HepG2 (cell line): ENCODE results near the gene EBF4. TPM values are rescaled to one million over a fixed set of nuclear protein-coding genes. Genes with fewer than 3 reads are reported as not detected.

Experiments used
- ATAC-seq: fragments of 200-7000 bp; cut with Tn5 transposase; 3 replicates; pipeline ENCODE4 v1.9.1; 2020; ENCODE audit warnings: mild to moderate bottlenecking, moderate library complexity
- BruUV-seq: library from RNA; stranded (reverse); fragments of 400-500 nt; replicated peaks from 2 replicates; lab custom pipeline; 2021; lab: Mats Ljungman, UMichigan
- CTCF ChIA-PET: fragments of 300-600 bp; formaldehyde crosslinking; extraction: SDS; loops from one replicate; lab custom pipeline; 2021; ENCODE audit warnings: low total read pairs, inconsistent platforms, low intra/inter-chr PET ratio; lab: Yijun Ruan, JAX
- POLR2A ChIA-PET: fragments of 350-600 bp; sonication (Branson Sonifier 250); formaldehyde crosslinking; loops from one replicate; lab custom pipeline; 2020; ENCODE audit warnings: antibody characterized with exemption, inconsistent platforms; lab: Yijun Ruan, JAX
- DNase-seq: peaks from one replicate; pipeline ENCODE4 v3.0.0-alpha.2; 2015; ENCODE audit warnings: low spot score
- FAIRE-seq: peaks from 3 replicates; lab custom pipeline; 2011; peaks lifted over from hg19 to GRCh38; lab: Jason Lieb, UNC
- H2AFZ ChIP-seq: one replicate; pipeline ENCODE4 v1.6.1; 2011; ENCODE audit warnings: low read length, inconsistent platforms
- H3K27ac ChIP-seq: fragments of 300-600 bp; 3 replicates; pipeline ENCODE4 v1.8.0; 2011; ENCODE audit warnings: mixed run types, mild to moderate bottlenecking, mixed read lengths, low read length, inconsistent platforms; ENCODE audit not compliant: insufficient read depth; ENCODE audit errors: extremely low read length
- H3K27me3 ChIP-seq, 2 experiments: fragments of 200-600 bp in 1 of 2; 2 replicates in 1 of 2; 3 replicates in 1 of 2; pipeline versions ENCODE4 v1.6.0 to v1.8.0; 2011; ENCODE audit warnings: low read length in 2 of 2, mild to moderate bottlenecking in 2 of 2, moderate library complexity in 2 of 2, inconsistent platforms in 1 of 2; ENCODE audit not compliant: insufficient read depth in 2 of 2, control insufficient read depth in 1 of 2
- H3K36me3 ChIP-seq, 2 experiments: fragments of 200-600 bp in 1 of 2; replicated peaks in 1 of 2; 2 replicates in 1 of 2; 3 replicates in 1 of 2; pipeline versions ENCODE4 v1.5.1 to v1.8.0; 2011; ENCODE audit warnings: low read length in 2 of 2, inconsistent platforms in 1 of 2; ENCODE audit not compliant: insufficient read depth in 2 of 2, control insufficient read depth in 1 of 2
- H3K4me1 ChIP-seq: 2 replicates; pipeline ENCODE4 v1.5.1; 2012; ENCODE audit warnings: low read length, inconsistent platforms; ENCODE audit not compliant: insufficient read depth
- H3K4me2 ChIP-seq: 2 replicates; pipeline ENCODE4 v1.6.0; 2011; ENCODE audit warnings: low read depth, low read length, inconsistent platforms
- H3K4me3 ChIP-seq, 3 experiments: fragments of 200-600 bp in 1 of 3; sonication (generic), shearing (Covaris generic) in 1 of 3; replicated peaks in 1 of 3; 2 replicates each; pipeline ENCODE4 v1.5.1; 2011 to 2016; ENCODE audit warnings: low read length in 3 of 3, inconsistent platforms in 2 of 3, low read depth in 2 of 3, mild to moderate bottlenecking in 2 of 3, control low read depth in 1 of 3, mixed read lengths in 1 of 3; ENCODE audit not compliant: insufficient read depth in 1 of 3
- H3K79me2 ChIP-seq: one replicate; pipeline ENCODE4 v1.6.1; 2011; ENCODE audit warnings: low read length, inconsistent platforms; ENCODE audit not compliant: insufficient read depth
- H3K9ac ChIP-seq: 2 replicates; pipeline ENCODE4 v1.6.0; 2011; ENCODE audit warnings: mild to moderate bottlenecking, low read depth, low read length, inconsistent platforms; ENCODE audit not compliant: insufficient read depth
- H3K9me3 ChIP-seq: 2 replicates; pipeline ENCODE4 v1.5.1; 2012; ENCODE audit warnings: mild to moderate bottlenecking, low read length
- H4K20me1 ChIP-seq: 2 replicates; pipeline ENCODE4 v1.6.0; 2011; ENCODE audit warnings: inconsistent platforms, mild to moderate bottlenecking, low read length, moderate library complexity; ENCODE audit not compliant: insufficient read depth
- FOXO1 ChIP-seq: sonication (generic); formaldehyde crosslinking; IDR thresholded peaks from 2 replicates; pipeline ENCODE4 v1.4.0; 2020; ENCODE audit warnings: missing genetic modification reagents
- IRX3 ChIP-seq: sonication (generic); formaldehyde crosslinking; IDR thresholded peaks from 2 replicates; pipeline ENCODE4 v1.8.1; 2023; ENCODE audit warnings: mild to moderate bottlenecking, low read depth, missing genetic modification reagents, borderline replicate concordance
- NONO ChIP-seq, 2 experiments: fragments of 450-650 bp in 1 of 2; sonication (generic) in 1 of 2; formaldehyde crosslinking in 1 of 2; IDR thresholded peaks in 1 of 2; conservative IDR thresholded peaks in 1 of 2; 2 replicates each; pipeline versions ENCODE4 v1.6.1 to v1.8.0; 2017 to 2022; ENCODE audit warnings: mild to moderate bottlenecking in 1 of 2, missing genetic modification reagents in 1 of 2, moderate library complexity in 1 of 2
- PAF1 ChIP-seq: IDR thresholded peaks from 2 replicates; pipeline ENCODE4 v1.6.1; 2016; ENCODE audit warnings: missing genetic modification reagents, missing compliant biosample characterization
- POLR2A ChIP-seq, 2 experiments: IDR thresholded peaks; 2 replicates each; pipeline ENCODE4 v1.6.1; 2011; ENCODE audit warnings: low read depth in 2 of 2, low read length in 2 of 2, mild to moderate bottlenecking in 1 of 2, moderate library complexity in 1 of 2; ENCODE audit not compliant: insufficient read depth in 1 of 2
- POLR2AphosphoS5 ChIP-seq: IDR thresholded peaks from 2 replicates; pipeline ENCODE4 v1.6.1; 2012; ENCODE audit warnings: low read depth, low read length
- RFXANK ChIP-seq: IDR thresholded peaks from 2 replicates; pipeline ENCODE4 v1.6.1; 2016
- SIX4 ChIP-seq: sonication (generic); formaldehyde crosslinking; IDR thresholded peaks from 2 replicates; pipeline ENCODE4 v1.4.0; 2020; ENCODE audit warnings: missing genetic modification reagents
- SMAD1 ChIP-seq: sonication (generic); formaldehyde crosslinking; IDR thresholded peaks from 2 replicates; pipeline ENCODE4 v1.4.0; 2020; ENCODE audit warnings: missing genetic modification reagents, low read depth, mild to moderate bottlenecking, borderline replicate concordance
- ZNF101 ChIP-seq: sonication (generic); formaldehyde crosslinking; IDR thresholded peaks from 2 replicates; pipeline ENCODE4 v1.4.0; 2020; ENCODE audit warnings: mild to moderate bottlenecking, low read depth, missing genetic modification reagents, borderline replicate concordance
- ZNF230 ChIP-seq: sonication (generic); formaldehyde crosslinking; IDR thresholded peaks from 2 replicates; pipeline ENCODE4 v1.4.0; 2020; ENCODE audit warnings: mild to moderate bottlenecking, missing genetic modification reagents
- ZNF333 ChIP-seq: sonication (generic); formaldehyde crosslinking; IDR thresholded peaks from 2 replicates; pipeline ENCODE4 v1.4.0; 2020; ENCODE audit warnings: mild to moderate bottlenecking, missing genetic modification reagents, borderline replicate concordance
- ZNF619 ChIP-seq: sonication (generic); formaldehyde crosslinking; IDR thresholded peaks from 2 replicates; pipeline ENCODE4 v1.4.0; 2020; ENCODE audit warnings: mild to moderate bottlenecking, missing genetic modification reagents
- ZNF629 ChIP-seq: sonication (generic); formaldehyde crosslinking; conservative IDR thresholded peaks from 2 replicates; pipeline ENCODE4 v1.5.0; 2020; ENCODE audit warnings: missing genetic modification reagents
- ZNF687 ChIP-seq: sonication (generic); formaldehyde crosslinking; IDR thresholded peaks from 2 replicates; pipeline ENCODE4 v1.5.1; 2020; ENCODE audit warnings: mild to moderate bottlenecking, missing genetic modification reagents, moderate library complexity
- ZSCAN21 ChIP-seq: sonication (generic); formaldehyde crosslinking; IDR thresholded peaks from 2 replicates; pipeline ENCODE4 v1.8.0; 2022; ENCODE audit warnings: mild to moderate bottlenecking, missing genetic modification reagents, moderate library complexity, borderline replicate concordance
- ZSCAN25 ChIP-seq: sonication (generic); formaldehyde crosslinking; IDR thresholded peaks from 2 replicates; pipeline ENCODE4 v1.8.0; 2022; ENCODE audit warnings: mild to moderate bottlenecking, missing genetic modification reagents
- WGBS: methylation state at CpG from one replicate; pipeline ENCODE4 v1.1.6; 2017; ENCODE audit warnings: low lambda C conversion rate; 5-methylcytosine and 5-hydroxymethylcytosine counted together
- in situ Hi-C: cut with HindIII; loops from 2 replicates; pipeline ENCODE4 v1.10.0; 2017; ENCODE audit warnings: low pct_unique_long_range_greater_than_20kb; ENCODE audit not compliant: extremely low pct_ligation_motif_present
- intact Hi-C: fragments of 100-400 bp; cut with micrococcal nuclease; formaldehyde crosslinking; loops from one replicate; pipeline ENCODE4 v1.10.0; 2022; ENCODE audit not compliant: unreplicated experiment
- polyA plus RNA-seq, 8 experiments: library from polyadenylated mRNA; depleted of rRNA in 3 of 8; stranded (reverse) in 7 of 8; unstranded in 1 of 8; fragments of >200 nt; fragmentation: Illumina TruSeq in 4 of 8; extraction: Trizol in 4 of 8; gene quantifications; 2 replicates each; pipeline versions ENCODE4 v1.2.1 to v1.2.3, GENCODE V29; 2011 to 2016; ENCODE audit warnings: low read depth in 4 of 8, missing spikeins in 1 of 8, mixed read lengths in 1 of 8; ENCODE audit not compliant: insufficient read depth in 1 of 8
- total RNA-seq, 5 experiments: library from RNA; depleted of rRNA; stranded (reverse); fragments of >200 nt; fragmentation: Illumina TruSeq; extraction: Trizol; gene quantifications; 2 replicates each; pipeline ENCODE4 v1.2.3, GENCODE V29; 2016; ENCODE audit warnings: low read depth in 1 of 5
- TF ChIP-seq, protein P1 (sequence below): sonication (generic); formaldehyde crosslinking; IDR thresholded peaks from 2 replicates; pipeline ENCODE4 v1.5.0; 2020; ENCODE audit warnings: missing genetic modification reagents

The EBF4 gene
- total and polyA plus RNA-seq, 2 of the 13 experiments (the other 11 are each of a cell fraction or from before 2014, with no cell fraction given) = 0.84 to 2.2 TPM

- ATAC-seq = no peak
- H3K4me1 ChIP-seq = peaks cover 32% of the 10 kb centered on the region
- H3K9me3 ChIP-seq = no peaks in the 10 kb centered on the region
- in situ Hi-C loops (no loop called here), intact Hi-C loops (no loop called here)
- no peak for DNase-seq
- H3K79me2 ChIP-seq = peaks cover 39% of the 10 kb centered on the region
- no peaks in the 10 kb centered on the region; a peak in 1 of 5 replicates for H3K27me3 ChIP-seq
- no peak overlapping the region for H3K4me3 ChIP-seq
- H3K27ac ChIP-seq = no peak overlapping the region
- H4K20me1 ChIP-seq = peaks cover 58% of the 10 kb centered on the region
- no peak overlapping the region for H2AFZ ChIP-seq
- no peak for FAIRE-seq
- WGBS = 97% methylated on average over 12 of the region's 12 CpGs
- peaks cover 50 to 77% of the 10 kb centered on the region in 2 experiments for H3K36me3 ChIP-seq
- ChIA-PET POLR2A (interaction anchor here (2.8 kb wide), 1 partner anchor 11 kb away, joined by 7 read pairs; no protein-coding TSS in a partner anchor), CTCF (no interaction called here)
- no peak overlapping the region for H3K4me2 ChIP-seq
- H3K9ac ChIP-seq = no peak overlapping the region
- BruUV-seq = no TSS peak
- TF ChIP-seq ZNF333 (CRISPR knock-in tag) (no peak), SIX4 (CRISPR knock-in tag) (no peak), ZNF629 (CRISPR knock-in tag) (no peak), ZNF101 (CRISPR knock-in tag) (no peak), ZNF230 (no peak), ZSCAN21 (CRISPR knock-in tag) (no peak), IRX3 (CRISPR knock-in tag) (no peak), FOXO1 (CRISPR knock-in tag) (no peak), PAF1 (peak; percentile 60; the same call in 1 of the 2 replicates), SMAD1 (CRISPR knock-in tag) (no peak), POLR2AphosphoS5 (no peak; the same call in 1 of the 2 replicates), ZNF687 (CRISPR knock-in tag) (no peak), NONO (IDR thresholded peaks at IDR 0.05) (no peak), NONO (CRISPR knock-in tag; conservative IDR thresholded peaks at IDR 0.05) (no peak), RFXANK (CRISPR knock-in tag) (no peak), ZSCAN25 (no peak), ZNF619 (no peak), POLR2A (IDR thresholded peaks at IDR 0.05; ENCODE audit: insufficient read depth in 1 of 2, low read depth in 2 of 2, low read length in 2 of 2) (peak in 1 of 2 experiments; percentile 17; a peak in 3 of 4 replicates)
- TF ChIP-seq, protein P1, sequence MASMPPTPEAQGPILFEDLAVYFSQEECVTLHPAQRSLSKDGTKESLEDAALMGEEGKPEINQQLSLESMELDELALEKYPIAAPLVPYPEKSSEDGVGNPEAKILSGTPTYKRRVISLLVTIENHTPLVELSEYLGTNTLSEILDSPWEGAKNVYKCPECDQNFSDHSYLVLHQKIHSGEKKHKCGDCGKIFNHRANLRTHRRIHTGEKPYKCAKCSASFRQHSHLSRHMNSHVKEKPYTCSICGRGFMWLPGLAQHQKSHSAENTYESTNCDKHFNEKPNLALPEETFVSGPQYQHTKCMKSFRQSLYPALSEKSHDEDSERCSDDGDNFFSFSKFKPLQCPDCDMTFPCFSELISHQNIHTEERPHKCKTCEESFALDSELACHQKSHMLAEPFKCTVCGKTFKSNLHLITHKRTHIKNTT (CRISPR knock-in tag) = no peak
Observed at GRCh38 chr20:2656471-2657117, 36.0 kb upstream of the EBF4 start.
